GM12801 (cell line): Measurements from ENCODE around the gene OST4.

Source experiments
- TF ChIP-seq, protein P1 (sequence below): IDR thresholded peaks from one replicate; pipeline ENCODE4 v1.5.1; 2011; ENCODE audit warnings: control low read depth; ENCODE audit not compliant: insufficient read length; ENCODE audit errors: extremely low read depth

The OST4 gene

DNA sequence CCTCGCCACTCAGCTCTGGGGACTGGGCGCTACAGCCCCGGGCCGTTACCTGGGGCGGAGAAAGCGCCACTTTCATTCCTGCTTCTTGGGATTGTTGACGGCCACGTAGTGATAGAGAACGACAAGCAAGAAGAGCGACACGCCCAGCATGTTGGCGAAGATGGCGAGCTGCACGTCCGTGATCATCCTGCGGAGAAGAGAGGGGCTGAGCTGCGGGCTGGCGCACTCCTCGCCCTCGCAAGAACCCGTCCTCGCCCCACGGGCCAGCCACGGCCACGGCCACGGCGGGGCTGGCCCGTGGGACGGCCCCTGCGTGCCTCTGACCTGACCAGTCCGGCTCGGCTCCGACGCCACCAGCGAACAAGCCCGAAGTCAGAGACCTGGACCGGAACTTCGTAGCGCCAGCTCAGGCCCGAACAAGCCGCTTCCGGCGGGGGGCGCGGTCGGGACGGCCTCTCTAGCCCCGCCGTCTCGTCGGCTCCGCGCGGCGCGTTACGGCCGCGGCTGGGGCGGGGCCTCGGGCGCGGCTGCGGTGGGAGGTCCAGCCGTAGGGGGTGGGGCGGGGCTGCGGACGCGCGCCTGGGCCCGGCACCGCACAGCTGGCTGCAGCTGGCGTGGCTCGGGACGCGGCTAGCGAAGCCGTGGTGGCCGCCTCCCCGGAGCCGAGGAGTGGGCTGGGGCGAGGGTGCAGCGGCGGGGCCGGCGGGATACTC lies at the start of gene OST4:
TSS of gene OST4 (minus strand) at position 378 of the 713 bp plus-strand sequence.
- TF ChIP-seq, protein P1, sequence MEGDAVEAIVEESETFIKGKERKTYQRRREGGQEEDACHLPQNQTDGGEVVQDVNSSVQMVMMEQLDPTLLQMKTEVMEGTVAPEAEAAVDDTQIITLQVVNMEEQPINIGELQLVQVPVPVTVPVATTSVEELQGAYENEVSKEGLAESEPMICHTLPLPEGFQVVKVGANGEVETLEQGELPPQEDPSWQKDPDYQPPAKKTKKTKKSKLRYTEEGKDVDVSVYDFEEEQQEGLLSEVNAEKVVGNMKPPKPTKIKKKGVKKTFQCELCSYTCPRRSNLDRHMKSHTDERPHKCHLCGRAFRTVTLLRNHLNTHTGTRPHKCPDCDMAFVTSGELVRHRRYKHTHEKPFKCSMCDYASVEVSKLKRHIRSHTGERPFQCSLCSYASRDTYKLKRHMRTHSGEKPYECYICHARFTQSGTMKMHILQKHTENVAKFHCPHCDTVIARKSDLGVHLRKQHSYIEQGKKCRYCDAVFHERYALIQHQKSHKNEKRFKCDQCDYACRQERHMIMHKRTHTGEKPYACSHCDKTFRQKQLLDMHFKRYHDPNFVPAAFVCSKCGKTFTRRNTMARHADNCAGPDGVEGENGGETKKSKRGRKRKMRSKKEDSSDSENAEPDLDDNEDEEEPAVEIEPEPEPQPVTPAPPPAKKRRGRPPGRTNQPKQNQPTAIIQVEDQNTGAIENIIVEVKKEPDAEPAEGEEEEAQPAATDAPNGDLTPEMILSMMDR: no peak

DNA sequence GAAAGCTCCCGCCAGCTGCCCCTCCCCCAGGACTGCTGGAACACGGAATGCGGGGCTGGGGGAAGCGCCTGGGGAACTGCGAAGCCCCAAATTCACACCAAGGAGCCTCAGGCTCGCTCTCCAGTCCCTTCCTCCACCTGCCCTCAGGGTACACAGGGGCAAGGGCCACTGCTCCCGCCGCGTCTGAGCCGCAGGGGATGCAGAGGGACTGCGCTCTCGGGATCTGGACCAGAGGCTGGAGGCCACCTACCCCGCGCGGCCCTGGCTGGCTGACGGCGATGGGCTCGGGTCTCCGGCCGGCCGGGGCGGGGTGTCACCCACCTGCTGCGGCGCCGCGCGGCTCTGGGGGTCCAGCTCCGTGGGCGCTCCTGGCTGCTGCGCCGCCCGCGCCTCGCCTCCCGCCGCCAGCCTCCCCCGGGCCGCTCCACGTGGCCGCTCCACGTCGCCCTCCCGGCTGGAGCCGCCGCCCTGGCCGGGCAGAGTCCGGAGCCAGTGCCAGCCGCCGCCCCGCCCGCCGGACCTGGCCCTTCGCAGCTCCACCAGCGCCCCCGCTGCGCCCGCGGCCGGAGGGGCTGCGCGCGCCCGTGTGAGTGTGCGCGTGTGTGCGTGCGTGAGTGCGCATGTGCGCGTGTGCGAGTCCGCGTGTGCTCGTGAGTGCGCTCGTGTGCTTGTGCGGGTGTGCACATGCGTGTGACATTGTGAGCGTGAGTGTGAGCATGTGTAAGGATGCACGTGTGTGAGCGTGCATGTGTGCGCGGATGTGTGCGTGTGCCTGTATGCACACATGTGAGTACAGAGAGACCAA lies 47.3 kb upstream of the OST4 start, which contains the start of gene CGREF1:
TSS of gene CGREF1 (minus strand) at position 604 of the 805 bp plus-strand sequence. CDS start 14,762 bp downstream, outside the sequence.
- TF ChIP-seq, protein P1: no peak

DNA sequence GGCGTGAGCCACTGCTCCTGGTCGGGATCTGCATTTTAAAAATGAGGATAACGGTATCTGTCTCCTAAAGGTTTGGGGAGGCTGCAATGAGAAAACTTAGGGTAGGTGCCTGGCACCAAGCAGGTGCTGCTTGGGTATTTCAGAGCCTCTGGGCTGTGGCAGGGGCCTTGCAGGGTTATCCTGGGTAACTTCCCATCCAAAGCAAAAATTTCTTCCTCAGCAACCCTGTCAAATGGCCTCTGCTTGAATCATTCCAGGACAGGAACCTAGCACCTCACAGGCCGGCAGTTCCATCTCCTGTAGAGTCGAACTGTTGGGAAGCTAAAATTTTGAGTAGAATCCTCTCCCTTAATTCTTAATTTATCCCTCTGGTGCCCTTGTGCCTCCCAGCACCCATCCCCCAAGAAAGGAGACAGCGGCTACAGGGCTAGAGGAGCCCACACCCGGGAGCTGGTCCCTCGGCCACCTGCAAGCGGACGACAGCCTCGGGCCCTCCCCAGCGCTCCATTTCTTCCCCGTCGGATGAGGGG lies 46.6 kb upstream of the OST4 start:
- TF ChIP-seq, protein P1: no peak

DNA sequence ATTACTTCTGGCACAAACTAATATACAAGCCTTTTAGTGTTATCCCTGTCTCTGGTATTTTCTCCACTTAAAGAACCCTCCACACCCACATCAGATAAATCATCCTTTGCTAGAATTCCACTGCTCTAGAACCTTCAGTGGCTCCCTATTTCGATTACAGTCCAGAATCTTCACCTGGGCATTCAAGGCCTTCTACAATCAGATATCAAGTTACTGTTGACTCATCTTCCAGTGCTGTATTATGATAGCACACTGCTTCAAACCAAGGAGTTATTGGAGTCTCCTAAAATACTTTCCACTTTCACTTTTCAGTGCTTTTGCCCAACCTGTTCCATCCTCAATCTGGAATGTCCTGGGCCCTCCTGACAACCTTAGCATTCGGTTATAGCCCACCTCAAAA lies 44.1 kb upstream of the OST4 start:
- TF ChIP-seq, protein P1: no peak

DNA sequence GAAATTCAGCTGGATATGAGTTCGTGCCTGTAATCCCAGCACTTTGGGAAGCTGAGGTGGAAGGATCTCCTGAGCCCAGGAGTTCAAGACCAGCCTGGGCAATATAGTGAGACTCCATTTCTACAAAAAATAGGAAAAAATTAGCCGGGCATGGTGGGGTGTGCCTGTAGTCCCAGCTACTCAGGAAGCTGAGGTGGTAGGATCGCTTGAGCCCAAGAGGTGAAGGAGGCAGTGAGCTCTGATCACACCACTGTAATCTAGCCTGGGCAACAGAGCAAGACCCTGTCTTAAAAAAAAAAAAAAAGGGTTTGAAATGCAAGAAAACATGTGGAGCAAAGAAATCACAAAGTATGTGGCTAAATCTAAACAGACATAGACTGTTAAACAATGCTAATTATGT lies 37.6 kb upstream of the OST4 start:
- TF ChIP-seq, protein P1: no peak

DNA sequence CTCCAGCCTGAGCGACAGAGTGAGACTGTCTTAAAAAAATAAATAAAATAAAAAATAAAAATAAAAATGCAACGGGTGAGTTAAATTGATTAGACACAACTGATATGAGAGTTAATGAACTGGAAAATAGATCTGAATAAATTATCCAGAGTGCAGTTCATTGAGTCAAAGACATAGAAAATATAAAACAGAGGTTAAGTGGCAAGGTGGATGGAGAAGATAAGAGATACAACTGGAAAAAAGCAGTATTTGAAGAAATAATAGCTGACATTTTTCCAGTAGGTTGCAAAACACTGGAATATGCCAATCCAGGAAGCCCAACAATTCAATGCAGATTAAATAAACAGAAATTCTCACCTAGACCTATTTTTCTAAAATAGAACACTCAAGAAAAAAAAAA lies 36.8 kb upstream of the OST4 start:
- TF ChIP-seq, protein P1: no peak

DNA sequence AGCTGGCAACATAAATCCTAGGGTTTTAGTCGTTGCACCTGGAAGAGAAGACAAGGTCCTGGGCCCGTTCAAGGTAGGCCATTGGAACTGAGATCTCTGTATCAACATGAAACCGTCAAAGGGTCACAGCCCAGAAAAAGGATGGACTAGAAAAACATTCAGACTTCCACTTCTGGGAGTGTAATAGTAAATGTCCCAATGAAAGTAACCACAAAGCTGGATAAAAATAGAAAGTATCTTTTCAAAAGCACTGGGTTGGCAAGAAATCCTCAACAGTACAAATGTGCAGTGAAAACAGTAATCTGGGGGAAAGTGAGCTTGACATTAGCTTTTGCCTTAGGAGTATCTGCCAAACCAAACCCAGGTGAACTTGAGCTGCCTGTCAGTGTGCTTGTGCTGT lies 34.5 kb upstream of the OST4 start:
- TF ChIP-seq, protein P1: no peak
